ENCODE measurements around the gene HAPLN3. TPM values are rescaled to one million over a fixed set of nuclear protein-coding genes. Genes with fewer than 3 reads are reported as not detected.

The HAPLN3 gene
- total RNA-seq, 1 experiment from 2014 or later, result 42.4 TPM

DNA sequence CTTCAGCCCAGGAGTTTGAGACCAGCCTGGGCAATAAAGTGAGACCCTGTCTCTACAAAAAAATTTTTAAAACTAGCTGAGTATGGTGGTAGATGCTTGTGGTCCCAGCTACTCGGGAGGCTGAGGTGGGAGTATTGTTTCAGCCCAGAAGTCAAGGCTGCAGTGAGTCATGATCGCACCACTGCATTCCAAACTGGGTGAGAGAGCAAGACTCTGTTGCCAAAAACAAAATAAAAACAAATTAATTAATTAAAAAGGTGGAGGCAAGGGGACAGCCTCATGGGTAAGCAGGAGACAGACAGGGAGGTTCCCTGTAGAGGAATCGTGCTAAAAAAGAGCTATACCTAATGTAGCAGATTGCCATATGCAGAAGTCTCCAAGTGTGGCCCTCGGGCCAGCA is 12.6 kb downstream of the HAPLN3 start:
- no peaks in the 10 kb centered on the region for H3K27me3 Mint-ChIP-seq (ENCODE audit: low read depth)

More for the DNA sequence above, 12.6 kb downstream of the HAPLN3 start:
- H3K56ac ChIP-seq (ENCODE audit: insufficient read length, low read depth, low read length), result no peak overlapping the region
- Mint-ChIP-seq H3K9me3 (no peaks in the 10 kb centered on the region), H3K4me3 (no peak overlapping the region), H3K4me1 (peaks cover 15 to 19% of the 10 kb centered on the region in 2 experiments), H3K36me3 (ENCODE audit: insufficient read depth in 1 of 3, low read depth in 3 of 3) (peaks cover 17 to 87% (median 55%) of the 10 kb centered on the region in 3 experiments; a peak in 6 of 7 replicates), H3K27ac (no peak overlapping the region)
- no peaks in the 10 kb centered on the region for H4K20me1 ChIP-seq (ENCODE audit: control insufficient read depth, insufficient read depth, insufficient read length)
- no peaks in the 10 kb centered on the region for H3K9me3 ChIP-seq (ENCODE audit: control insufficient read depth, low read depth, low read length)
- no peak overlapping the region for H3K18ac ChIP-seq (ENCODE audit: insufficient read length, low read depth, low read length)
- no peak overlapping the region for H4K8ac ChIP-seq (replicated peaks; ENCODE audit: insufficient read length, low read depth, low read length)
- no peak overlapping the region for H3K14ac ChIP-seq (ENCODE audit: insufficient read depth, low read length)
- H3K9ac ChIP-seq (ENCODE audit: extremely low read depth, insufficient read length, low read length), result no peak overlapping the region
- no peak overlapping the region for H3K4me2 ChIP-seq (ENCODE audit: insufficient read depth, insufficient read length, low read length)
- H3K23ac ChIP-seq (ENCODE audit: insufficient read length, low read depth, low read length), result no peak overlapping the region
- no peak overlapping the region for H2AFZ ChIP-seq (ENCODE audit: low read length)
- TF ChIP-seq, protein P1, sequence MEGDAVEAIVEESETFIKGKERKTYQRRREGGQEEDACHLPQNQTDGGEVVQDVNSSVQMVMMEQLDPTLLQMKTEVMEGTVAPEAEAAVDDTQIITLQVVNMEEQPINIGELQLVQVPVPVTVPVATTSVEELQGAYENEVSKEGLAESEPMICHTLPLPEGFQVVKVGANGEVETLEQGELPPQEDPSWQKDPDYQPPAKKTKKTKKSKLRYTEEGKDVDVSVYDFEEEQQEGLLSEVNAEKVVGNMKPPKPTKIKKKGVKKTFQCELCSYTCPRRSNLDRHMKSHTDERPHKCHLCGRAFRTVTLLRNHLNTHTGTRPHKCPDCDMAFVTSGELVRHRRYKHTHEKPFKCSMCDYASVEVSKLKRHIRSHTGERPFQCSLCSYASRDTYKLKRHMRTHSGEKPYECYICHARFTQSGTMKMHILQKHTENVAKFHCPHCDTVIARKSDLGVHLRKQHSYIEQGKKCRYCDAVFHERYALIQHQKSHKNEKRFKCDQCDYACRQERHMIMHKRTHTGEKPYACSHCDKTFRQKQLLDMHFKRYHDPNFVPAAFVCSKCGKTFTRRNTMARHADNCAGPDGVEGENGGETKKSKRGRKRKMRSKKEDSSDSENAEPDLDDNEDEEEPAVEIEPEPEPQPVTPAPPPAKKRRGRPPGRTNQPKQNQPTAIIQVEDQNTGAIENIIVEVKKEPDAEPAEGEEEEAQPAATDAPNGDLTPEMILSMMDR (conservative IDR thresholded peaks at IDR 0.05), result no peak
- no peak overlapping the region for H2BK120ac ChIP-seq (ENCODE audit: low read depth, low read length, poor library complexity, severe bottlenecking)
- H2BK5ac ChIP-seq (ENCODE audit: insufficient read length, low read length), result no peak overlapping the region
- H4K5ac ChIP-seq (ENCODE audit: insufficient read length, low read depth, low read length), result no peak overlapping the region
- no peaks in the 10 kb centered on the region for H3K4me1 ChIP-seq (ENCODE audit: insufficient read depth, low read length)
- H3K27me3 ChIP-seq (ENCODE audit: insufficient read depth, low read length), result no peaks in the 10 kb centered on the region
- no peak overlapping the region for H3K27ac ChIP-seq (ENCODE audit: insufficient read length, low read depth, low read length)
- no peaks in the 10 kb centered on the region for H3K23me2 ChIP-seq (ENCODE audit: insufficient read length, low read depth, low read length, poor library complexity, severe bottlenecking)
- WGBS (ENCODE audit: extremely low coverage, insufficient read length, low lambda C conversion rate), result no CpG with 5 or more reads among the region's 4 CpGs
- no peaks in the 10 kb centered on the region for H3K79me1 ChIP-seq (ENCODE audit: insufficient read depth, low read depth, low read length, poor library complexity, severe bottlenecking)
- H4K91ac ChIP-seq (ENCODE audit: insufficient read length, low read depth, low read length), result no peak overlapping the region
- no peak overlapping the region for H3T11ph ChIP-seq (ENCODE audit: low read length)
- H3K79me2 ChIP-seq (ENCODE audit: insufficient read depth, low read length), result no peaks in the 10 kb centered on the region
- no peak overlapping the region for H2AK5ac ChIP-seq (ENCODE audit: insufficient read length, low read length)
- no peak overlapping the region for H2BK15ac ChIP-seq (ENCODE audit: low read depth, low read length)
- no peak overlapping the region for H3K4ac ChIP-seq (ENCODE audit: low read depth, low read length)
- H2BK12ac ChIP-seq (ENCODE audit: insufficient read length, low read depth, low read length), result no peak overlapping the region
- no peak overlapping the region for H2BK20ac ChIP-seq (ENCODE audit: low read depth, low read length, poor library complexity, severe bottlenecking)
- DNase-seq, result no peak
